GM12878 (cell line): ENCODE measurements around the gene GARIN3. TPM values are rescaled to one million over a fixed set of nuclear protein-coding genes. Genes with fewer than 3 reads are reported as not detected.

ENCODE experiments used
- ATAC-seq: fragments of 200-7000 bp; cut with Tn5 transposase; 3 replicates; pipeline ENCODE4 v1.9.1; 2020; ENCODE audit warnings: mild to moderate bottlenecking, moderate library complexity
- BruUV-seq: library from RNA; stranded (reverse); fragments of 400-500 nt; replicated peaks from 2 replicates; lab custom pipeline; 2021; lab: Mats Ljungman, UMichigan
- CTCF ChIA-PET: fragments of 300-600 bp; sonication (Branson Sonifier 250); formaldehyde crosslinking; extraction: SDS; loops from one replicate; lab custom pipeline; 2021; ENCODE audit warnings: inconsistent platforms; lab: Yijun Ruan, JAX
- POLR2A ChIA-PET: fragments of 350-600 bp; formaldehyde crosslinking; extraction: SDS; loops from one replicate; lab custom pipeline; 2021; ENCODE audit warnings: inconsistent platforms; lab: Charles Lee
- RAD21 ChIA-PET: fragments of 300-600 bp; sonication (Branson Sonifier 250); formaldehyde crosslinking; loops from one replicate; lab custom pipeline; 2023; ENCODE audit warnings: antibody characterized with exemption; ENCODE audit not compliant: unreplicated experiment; lab: Charles Lee
- SMC1A ChIA-PET: fragments of 300-600 bp; sonication (Branson Sonifier 250); formaldehyde crosslinking; loops from one replicate; lab custom pipeline; 2023; ENCODE audit not compliant: unreplicated experiment, uncharacterized antibody; lab: Charles Lee
- DNase-seq: peaks from one replicate; pipeline ENCODE4 v3.0.0-alpha.2; 2011; ENCODE audit warnings: low read depth, low spot score
- FAIRE-seq: peaks from 3 replicates; lab custom pipeline; 2011; peaks lifted over from hg19 to GRCh38; lab: Jason Lieb, UNC
- H2AFZ ChIP-seq: 2 replicates; pipeline ENCODE4 v1.6.0; 2011; ENCODE audit warnings: low read depth, low read length, control low read depth; ENCODE audit not compliant: control insufficient read depth
- H3K27ac ChIP-seq: 2 replicates; pipeline ENCODE4 v1.5.1; 2011; ENCODE audit warnings: control low read depth; ENCODE audit not compliant: control insufficient read depth, insufficient read depth
- H3K27me3 ChIP-seq, 2 experiments: replicated peaks in 1 of 2; 2 replicates each; pipeline versions ENCODE4 v1.6.0 to v1.6.1; 2011; ENCODE audit warnings: low read length in 1 of 2; ENCODE audit not compliant: control insufficient read depth in 2 of 2, insufficient read depth in 2 of 2
- H3K36me3 ChIP-seq, 2 experiments: 2 replicates each; pipeline ENCODE4 v1.5.1; 2011; ENCODE audit warnings: low read length in 1 of 2; ENCODE audit not compliant: control insufficient read depth in 2 of 2, insufficient read depth in 2 of 2
- H3K4me1 ChIP-seq: 2 replicates; pipeline ENCODE4 v1.6.1; 2011; ENCODE audit warnings: mild to moderate bottlenecking, low read length, moderate library complexity, mixed read lengths; ENCODE audit not compliant: control insufficient read depth, insufficient read depth
- H3K4me2 ChIP-seq: 2 replicates; pipeline ENCODE4 v1.6.0; 2011; ENCODE audit warnings: control low read depth; ENCODE audit not compliant: control insufficient read depth, insufficient read depth
- H3K4me3 ChIP-seq: fragments of 200-600 bp; sonication (generic); 2 replicates; pipeline ENCODE4 v1.5.1; 2016
- H3K79me2 ChIP-seq: 2 replicates; pipeline ENCODE4 v1.6.0; 2011; ENCODE audit warnings: low read length; ENCODE audit not compliant: control insufficient read depth, insufficient read depth
- H3K9ac ChIP-seq: 2 replicates; pipeline ENCODE4 v1.8.0; 2011; ENCODE audit warnings: low read length, control low read depth, mixed read lengths; ENCODE audit not compliant: control insufficient read depth, insufficient read depth
- H3K9me3 ChIP-seq: replicated peaks from 3 replicates; pipeline ENCODE4 v1.5.1; 2011; ENCODE audit warnings: mild to moderate bottlenecking, low read length; ENCODE audit not compliant: control insufficient read depth, insufficient read depth
- H4K20me1 ChIP-seq: 2 replicates; pipeline ENCODE4 v1.6.0; 2011; ENCODE audit not compliant: control insufficient read depth, insufficient read depth
- ATF7 ChIP-seq: fragments of 450-650 bp; IDR thresholded peaks from 2 replicates; pipeline ENCODE4 v1.6.1; 2016; ENCODE audit warnings: low read depth, mild to moderate bottlenecking
- BHLHE40 ChIP-seq, 2 experiments: fragments of 450-650 bp in 1 of 2; IDR thresholded peaks; 2 replicates each; pipeline ENCODE4 v1.6.1; 2011 to 2017; ENCODE audit warnings: low read depth in 2 of 2, borderline replicate concordance in 1 of 2, improper control_type of control experiment in 1 of 2, low read length in 1 of 2, mild to moderate bottlenecking in 1 of 2
- BMI1 ChIP-seq: fragments of 450-650 bp; IDR thresholded peaks from 2 replicates; pipeline ENCODE4 v1.6.1; 2016; ENCODE audit warnings: mild to moderate bottlenecking, moderate library complexity, borderline replicate concordance
- DPF2 ChIP-seq: fragments of 450-650 bp; IDR thresholded peaks from 2 replicates; pipeline ENCODE4 v1.6.1; 2017; ENCODE audit warnings: mild to moderate bottlenecking
- HDAC6 ChIP-seq: fragments of 200-600 bp; sonication (generic); IDR thresholded peaks from one replicate; pipeline ENCODE4 v1.8.0; 2017; ENCODE audit warnings: antibody characterized with exemption; ENCODE audit not compliant: unreplicated experiment
- IRF4 ChIP-seq: IDR thresholded peaks from 2 replicates; pipeline ENCODE4 v1.6.1; 2011; ENCODE audit warnings: low read depth, low read length
- JUND ChIP-seq: IDR thresholded peaks from 2 replicates; pipeline ENCODE4 v1.6.1; 2012; ENCODE audit warnings: low read depth, mild to moderate bottlenecking, low read length, improper control_type of control experiment, moderate library complexity
- MEF2B ChIP-seq: fragments of 450-650 bp; IDR thresholded peaks from 2 replicates; pipeline ENCODE4 v1.6.1; 2018; ENCODE audit warnings: mild to moderate bottlenecking, moderate library complexity; ENCODE audit not compliant: partially characterized antibody, poor library complexity, severe bottlenecking
- POLR2A ChIP-seq: IDR thresholded peaks from 2 replicates; pipeline ENCODE4 v1.6.1; 2011; ENCODE audit warnings: low read depth, mild to moderate bottlenecking, low read length
- RUNX3 ChIP-seq: IDR thresholded peaks from 2 replicates; pipeline ENCODE4 v1.6.1; 2012; ENCODE audit warnings: low read length, inconsistent platforms
- STAT3 ChIP-seq: IDR thresholded peaks from 2 replicates; pipeline ENCODE4 v1.6.1; 2011; ENCODE audit warnings: low read depth, low read length, improper control_type of control experiment
- TARDBP ChIP-seq: IDR thresholded peaks from 2 replicates; pipeline ENCODE4 v1.6.1; 2016; ENCODE audit warnings: borderline replicate concordance
- TCF7 ChIP-seq: IDR thresholded peaks from 2 replicates; pipeline ENCODE4 v1.6.1; 2014; ENCODE audit warnings: antibody characterized with exemption, borderline replicate concordance
- ZNF622 ChIP-seq: fragments of 450-650 bp; IDR thresholded peaks from 2 replicates; pipeline ENCODE4 v1.6.1; 2017; ENCODE audit warnings: mild to moderate bottlenecking, inconsistent platforms
- WGBS: methylation state at CpG from one replicate; pipeline ENCODE4 v1.1.6; 2016; ENCODE audit warnings: low lambda C conversion rate; ENCODE audit not compliant: insufficient replicate concordance, insufficient coverage; ENCODE audit errors: missing lambda C conversion rate; 5-methylcytosine and 5-hydroxymethylcytosine counted together
- in situ Hi-C: fragments of 300-500 bp; cut with MboI; formaldehyde crosslinking; loops from 9 replicates; pipeline ENCODE4 v1.14.3; 2018; ENCODE audit warnings: mixed read lengths
- intact Hi-C: fragments of 100-400 bp; cut with micrococcal nuclease; formaldehyde crosslinking; loops from one replicate; pipeline ENCODE4 v1.14.2; 2022; ENCODE audit not compliant: unreplicated experiment
- polyA plus RNA-seq, 11 experiments: library from polyadenylated mRNA; depleted of rRNA in 4 of 11; unstranded in 6 of 11; stranded (reverse) in 5 of 11; fragments of >200 nt; fragmentation: Nextera tagmentation in 4 of 11; fragmentation: Illumina TruSeq in 1 of 11; extraction: Ambion mirVana in 4 of 11; extraction: Trizol in 1 of 11; gene quantifications; 1 replicate in 1 of 11; 2 replicates in 10 of 11; pipeline versions ENCODE4 v1.2.1 to v1.2.3, GENCODE V29; 2011 to 2016; ENCODE audit warnings: inconsistent platforms in 2 of 11, missing spikeins in 2 of 11, low read depth in 1 of 11
- total RNA-seq, 4 experiments: library from RNA; depleted of rRNA in 3 of 4; stranded (reverse); fragments of >200 nt in 3 of 4; fragmentation: Illumina TruSeq in 1 of 4; extraction: Trizol in 1 of 4; gene quantifications; 2 replicates each; pipeline versions ENCODE4 v1.2.1 to v1.2.3, GENCODE V29; 2013 to 2021
- TF ChIP-seq, protein P1 (sequence below): fragments of 450-650 bp; IDR thresholded peaks from 2 replicates; pipeline ENCODE4 v1.6.1; 2017; ENCODE audit warnings: mild to moderate bottlenecking
- TF ChIP-seq, protein P2 (sequence below): fragments of 450-650 bp; IDR thresholded peaks from 2 replicates; pipeline ENCODE4 v1.6.1; 2014; ENCODE audit warnings: mild to moderate bottlenecking
- TF ChIP-seq, protein P3 (sequence below): fragments of 450-650 bp; IDR thresholded peaks from 2 replicates; pipeline ENCODE4 v1.6.1; 2016; ENCODE audit warnings: mild to moderate bottlenecking, moderate library complexity, borderline replicate concordance
- TF ChIP-seq, protein P4 (sequence below): IDR thresholded peaks from 2 replicates; pipeline ENCODE4 v1.6.1; 2011; ENCODE audit warnings: mild to moderate bottlenecking, low read depth, low read length, moderate library complexity; ENCODE audit not compliant: insufficient replicate concordance

The GARIN3 gene
- total and polyA plus RNA-seq, 10 of the 15 experiments (the other 5 are each of a cell fraction or from before 2014, with no cell fraction given): 0.15 TPM; not detected in 9

DNA sequence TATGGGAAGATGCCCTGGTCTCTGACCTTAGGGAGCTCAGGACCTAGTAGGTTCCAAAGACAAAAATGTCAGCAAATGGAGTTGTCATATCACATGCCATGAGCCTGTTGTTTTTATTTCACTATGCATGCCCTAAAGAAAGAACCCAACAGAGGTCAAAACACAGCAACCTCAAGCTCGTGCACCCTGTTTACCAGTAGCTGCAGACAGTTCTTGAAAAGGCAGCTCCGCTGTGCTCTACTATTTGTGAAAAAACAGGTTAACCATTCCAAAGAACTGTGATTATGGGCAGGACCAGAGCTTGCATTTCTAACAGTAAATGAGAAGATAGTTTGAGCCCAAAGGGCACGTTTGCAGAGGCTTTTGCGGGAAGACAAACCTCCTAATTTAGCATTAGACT, 37.4 kb upstream of the GARIN3 start (continued):
- TF ChIP-seq, protein P1, sequence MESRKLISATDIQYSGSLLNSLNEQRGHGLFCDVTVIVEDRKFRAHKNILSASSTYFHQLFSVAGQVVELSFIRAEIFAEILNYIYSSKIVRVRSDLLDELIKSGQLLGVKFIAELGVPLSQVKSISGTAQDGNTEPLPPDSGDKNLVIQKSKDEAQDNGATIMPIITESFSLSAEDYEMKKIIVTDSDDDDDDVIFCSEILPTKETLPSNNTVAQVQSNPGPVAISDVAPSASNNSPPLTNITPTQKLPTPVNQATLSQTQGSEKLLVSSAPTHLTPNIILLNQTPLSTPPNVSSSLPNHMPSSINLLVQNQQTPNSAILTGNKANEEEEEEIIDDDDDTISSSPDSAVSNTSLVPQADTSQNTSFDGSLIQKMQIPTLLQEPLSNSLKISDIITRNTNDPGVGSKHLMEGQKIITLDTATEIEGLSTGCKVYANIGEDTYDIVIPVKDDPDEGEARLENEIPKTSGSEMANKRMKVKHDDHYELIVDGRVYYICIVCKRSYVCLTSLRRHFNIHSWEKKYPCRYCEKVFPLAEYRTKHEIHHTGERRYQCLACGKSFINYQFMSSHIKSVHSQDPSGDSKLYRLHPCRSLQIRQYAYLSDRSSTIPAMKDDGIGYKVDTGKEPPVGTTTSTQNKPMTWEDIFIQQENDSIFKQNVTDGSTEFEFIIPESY: no peak
- no peak for TF ChIP-seq STAT3
- no peak for TF ChIP-seq IRF4
- no peak for TF ChIP-seq TARDBP
- TF ChIP-seq MEF2B: no peak
- TF ChIP-seq ATF7: no peak

DNA sequence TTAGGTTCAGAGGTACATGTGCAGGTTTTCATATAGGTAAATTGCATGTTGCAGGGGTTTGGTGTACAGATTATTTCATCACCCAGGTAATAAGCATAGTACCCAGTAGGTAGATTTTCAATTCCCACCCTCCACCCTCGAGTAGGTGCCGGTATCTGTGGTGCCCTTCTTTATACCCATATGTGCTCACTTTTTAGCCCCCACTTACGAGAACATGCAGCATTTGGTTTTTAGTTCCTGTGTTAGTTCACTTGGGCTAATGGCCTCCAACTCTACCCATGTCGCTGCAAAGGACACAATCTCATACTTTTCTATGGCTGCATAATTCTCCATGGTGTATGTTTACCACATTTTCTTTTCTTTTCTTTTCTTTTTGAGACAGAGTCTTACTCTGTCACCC, 35.8 kb upstream of the GARIN3 start:
- no peaks in the 10 kb centered on the region for H4K20me1 ChIP-seq
- no peak overlapping the region for H2AFZ ChIP-seq
- CTCF ChIA-PET: no interaction called here
- DNase-seq (no peak), ATAC-seq (no peak), FAIRE-seq (no peak)
- H3K9me3 ChIP-seq: no peaks in the 10 kb centered on the region
- no peak overlapping the region for H3K4me2 ChIP-seq
- no peak overlapping the region for H3K27ac ChIP-seq
- H3K27me3 ChIP-seq: no peaks in the 10 kb centered on the region
- intact Hi-C loops: no loop called here
- no peak overlapping the region for H3K4me3 ChIP-seq
- in situ Hi-C loops: no loop called here
- BruUV-seq: no TSS peak
- H3K9ac ChIP-seq: no peak overlapping the region
- H3K36me3 ChIP-seq: no peaks in the 10 kb centered on the region
- no peaks in the 10 kb centered on the region for H3K4me1 ChIP-seq
- SMC1A ChIA-PET: no interaction called here
- RAD21 ChIA-PET: no interaction called here
- no peaks in the 10 kb centered on the region for H3K79me2 ChIP-seq
- POLR2A ChIA-PET: interaction anchor here (0.6 kb wide), 1 partner anchor 25 kb away, joined by 3 read pairs; no protein-coding TSS in a partner anchor
- WGBS: 76% methylated on average over 4 of the region's 4 CpGs
- no peak for TF ChIP-seq JUND
- TF ChIP-seq POLR2A: no peak
- TF ChIP-seq, protein P2, sequence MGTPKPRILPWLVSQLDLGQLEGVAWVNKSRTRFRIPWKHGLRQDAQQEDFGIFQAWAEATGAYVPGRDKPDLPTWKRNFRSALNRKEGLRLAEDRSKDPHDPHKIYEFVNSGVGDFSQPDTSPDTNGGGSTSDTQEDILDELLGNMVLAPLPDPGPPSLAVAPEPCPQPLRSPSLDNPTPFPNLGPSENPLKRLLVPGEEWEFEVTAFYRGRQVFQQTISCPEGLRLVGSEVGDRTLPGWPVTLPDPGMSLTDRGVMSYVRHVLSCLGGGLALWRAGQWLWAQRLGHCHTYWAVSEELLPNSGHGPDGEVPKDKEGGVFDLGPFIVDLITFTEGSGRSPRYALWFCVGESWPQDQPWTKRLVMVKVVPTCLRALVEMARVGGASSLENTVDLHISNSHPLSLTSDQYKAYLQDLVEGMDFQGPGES: no peak
- TF ChIP-seq, protein P3, sequence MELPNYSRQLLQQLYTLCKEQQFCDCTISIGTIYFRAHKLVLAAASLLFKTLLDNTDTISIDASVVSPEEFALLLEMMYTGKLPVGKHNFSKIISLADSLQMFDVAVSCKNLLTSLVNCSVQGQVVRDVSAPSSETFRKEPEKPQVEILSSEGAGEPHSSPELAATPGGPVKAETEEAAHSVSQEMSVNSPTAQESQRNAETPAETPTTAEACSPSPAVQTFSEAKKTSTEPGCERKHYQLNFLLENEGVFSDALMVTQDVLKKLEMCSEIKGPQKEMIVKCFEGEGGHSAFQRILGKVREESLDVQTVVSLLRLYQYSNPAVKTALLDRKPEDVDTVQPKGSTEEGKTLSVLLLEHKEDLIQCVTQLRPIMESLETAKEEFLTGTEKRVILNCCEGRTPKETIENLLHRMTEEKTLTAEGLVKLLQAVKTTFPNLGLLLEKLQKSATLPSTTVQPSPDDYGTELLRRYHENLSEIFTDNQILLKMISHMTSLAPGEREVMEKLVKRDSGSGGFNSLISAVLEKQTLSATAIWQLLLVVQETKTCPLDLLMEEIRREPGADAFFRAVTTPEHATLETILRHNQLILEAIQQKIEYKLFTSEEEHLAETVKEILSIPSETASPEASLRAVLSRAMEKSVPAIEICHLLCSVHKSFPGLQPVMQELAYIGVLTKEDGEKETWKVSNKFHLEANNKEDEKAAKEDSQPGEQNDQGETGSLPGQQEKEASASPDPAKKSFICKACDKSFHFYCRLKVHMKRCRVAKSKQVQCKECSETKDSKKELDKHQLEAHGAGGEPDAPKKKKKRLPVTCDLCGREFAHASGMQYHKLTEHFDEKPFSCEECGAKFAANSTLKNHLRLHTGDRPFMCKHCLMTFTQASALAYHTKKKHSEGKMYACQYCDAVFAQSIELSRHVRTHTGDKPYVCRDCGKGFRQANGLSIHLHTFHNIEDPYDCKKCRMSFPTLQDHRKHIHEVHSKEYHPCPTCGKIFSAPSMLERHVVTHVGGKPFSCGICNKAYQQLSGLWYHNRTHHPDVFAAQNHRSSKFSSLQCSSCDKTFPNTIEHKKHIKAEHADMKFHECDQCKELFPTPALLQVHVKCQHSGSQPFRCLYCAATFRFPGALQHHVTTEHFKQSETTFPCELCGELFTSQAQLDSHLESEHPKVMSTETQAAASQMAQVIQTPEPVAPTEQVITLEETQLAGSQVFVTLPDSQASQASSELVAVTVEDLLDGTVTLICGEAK: no peak
- no peak for TF ChIP-seq HDAC6
- TF ChIP-seq RUNX3: no peak
- no peak for TF ChIP-seq BHLHE40 (IDR thresholded peaks at IDR 0.05; ENCODE audit: borderline replicate concordance in 1 of 2, low read depth in 2 of 2, low read length in 1 of 2)
- TF ChIP-seq TCF7: no peak
- TF ChIP-seq BMI1: no peak
- TF ChIP-seq DPF2: no peak
- TF ChIP-seq, protein P4, sequence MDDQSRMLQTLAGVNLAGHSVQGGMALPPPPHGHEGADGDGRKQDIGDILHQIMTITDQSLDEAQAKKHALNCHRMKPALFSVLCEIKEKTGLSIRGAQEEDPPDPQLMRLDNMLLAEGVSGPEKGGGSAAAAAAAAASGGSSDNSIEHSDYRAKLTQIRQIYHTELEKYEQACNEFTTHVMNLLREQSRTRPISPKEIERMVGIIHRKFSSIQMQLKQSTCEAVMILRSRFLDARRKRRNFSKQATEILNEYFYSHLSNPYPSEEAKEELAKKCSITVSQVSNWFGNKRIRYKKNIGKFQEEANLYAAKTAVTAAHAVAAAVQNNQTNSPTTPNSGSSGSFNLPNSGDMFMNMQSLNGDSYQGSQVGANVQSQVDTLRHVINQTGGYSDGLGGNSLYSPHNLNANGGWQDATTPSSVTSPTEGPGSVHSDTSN: no peak
- no peak for TF ChIP-seq ZNF622
